DMS153 treated with DMSO at 0.1 percent for 48 hours (cell line): ENCODE results near the gene TMEM238.
A peak's percentile ranks its signal among the peaks of the same experiment; 100 is the strongest.

Source experiments
- DNase-seq: peaks from one replicate; lab custom pipeline; 2025; ENCODE audit not compliant: unreplicated experiment; lab: John Stamatoyannopoulos, UW

The TMEM238 gene

GRCh38 chr19:55360902-55361301 is 23.2 kb downstream of the TMEM238 start:
- no peak for DNase-seq

- no peak for DNase-seq
These were observed 24.9 kb downstream of the TMEM238 start for GRCh38 chr19:55358943-55359908.

GRCh38 chr19:55358493-55358892 is 25.6 kb downstream of the TMEM238 start:
- no peak for DNase-seq

GRCh38 chr19:55355213-55355821 is 28.8 kb downstream of the TMEM238 start:
- no peak for DNase-seq

- DNase-seq: no peak
These were observed 29.3 kb downstream of the TMEM238 start, which contains the start of gene COX6B2 for GRCh38 chr19:55354698-55355212. COX6B2 (minus strand) TSS chr19:55354719; CDS start chr19:55354521, 198 bp downstream.

- DNase-seq: peak; percentile 28
These were observed 30.0 kb downstream of the TMEM238 start for GRCh38 chr19:55353803-55354697.

- DNase-seq: no peak
These were observed 30.7 kb downstream of the TMEM238 start for GRCh38 chr19:55353356-55353802.

GRCh38 chr19:55352549-55353145 is 31.4 kb downstream of the TMEM238 start:
- no peak for DNase-seq

GRCh38 chr19:55352040-55352439 is 32.1 kb downstream of the TMEM238 start:
- no peak for DNase-seq

GRCh38 chr19:55350620-55351315 is 33.3 kb downstream of the TMEM238 start:
- DNase-seq: no peak

- no peak for DNase-seq
These were observed 35.6 kb downstream of the TMEM238 start for GRCh38 chr19:55348317-55349034.

- no peak for DNase-seq
These were observed 36.6 kb downstream of the TMEM238 start for GRCh38 chr19:55347442-55348009.

- no peak for DNase-seq
These were observed 37.2 kb downstream of the TMEM238 start for GRCh38 chr19:55346725-55347441.

GRCh38 chr19:55345818-55346724 is 38.0 kb downstream of the TMEM238 start:
- DNase-seq: no peak

- no peak for DNase-seq
These were observed 38.8 kb downstream of the TMEM238 start for GRCh38 chr19:55345101-55345817.

- no peak for DNase-seq
These were observed 39.6 kb downstream of the TMEM238 start for GRCh38 chr19:55344444-55344843.
